ENCODE measurements around the gene PRM2.
"Not testable (repeated sequence)": the region's sequence is repeated elsewhere in the genome, so short reads cannot be mapped to it uniquely, and the experiment has no call there.

Gene PRM2

GRCh38 chr16:11306997-11307638 is 30.8 kb upstream of the PRM2 start:
- DNase-seq: no peak

DNA sequence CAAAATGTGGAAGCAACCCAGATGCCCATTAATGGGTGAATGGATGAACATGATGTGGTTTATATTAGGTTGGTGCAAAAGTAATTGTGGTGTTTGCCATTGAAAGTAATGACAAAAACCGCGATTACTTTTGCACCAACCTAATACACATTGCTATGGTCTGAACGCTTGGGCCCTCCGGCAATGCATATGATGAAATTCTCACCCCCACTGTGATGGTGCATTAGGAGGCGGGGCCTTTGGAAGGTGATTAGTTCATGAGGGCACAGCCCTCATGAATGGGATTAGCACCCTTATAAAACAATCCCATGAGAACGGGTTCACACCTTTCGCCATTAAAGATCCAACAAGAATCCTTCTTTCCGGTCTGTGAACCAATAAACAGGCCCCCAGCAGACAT is 30.1 kb upstream of the PRM2 start:
- no peak for DNase-seq

DNA sequence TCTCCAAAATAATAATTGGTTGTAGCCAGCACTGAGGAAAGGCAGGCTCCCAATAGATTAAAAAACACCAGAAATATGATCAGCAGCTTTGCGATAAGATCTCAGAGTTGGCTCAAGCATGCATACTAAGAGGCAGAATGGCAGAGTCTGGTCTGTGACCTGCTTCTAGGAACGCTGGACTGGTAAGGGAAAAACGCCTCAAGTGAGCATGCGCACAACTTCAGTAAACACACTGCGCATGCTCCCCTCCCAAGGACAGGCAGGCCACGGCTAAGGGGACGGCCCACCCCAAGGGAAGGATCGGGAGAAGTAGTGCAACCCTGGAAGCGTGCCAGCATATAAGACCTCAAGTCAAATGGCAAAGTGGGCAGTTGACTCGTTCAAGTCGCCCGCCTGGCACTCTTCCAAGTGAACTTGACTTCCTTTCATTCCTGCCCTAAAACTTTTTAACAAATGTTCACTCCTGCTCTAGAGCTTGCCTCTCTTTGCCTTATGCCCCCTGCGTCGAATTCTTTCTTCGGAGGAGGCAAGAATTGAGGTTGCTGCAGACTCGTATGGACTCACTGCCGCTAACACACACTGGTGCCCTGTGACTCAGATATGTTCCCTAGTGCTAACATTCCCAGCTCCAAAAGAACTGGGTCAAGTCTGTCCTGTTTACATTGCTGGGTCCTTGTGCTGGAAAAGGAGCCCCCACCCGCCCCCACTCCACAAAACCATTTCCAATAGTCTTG is 27.3 kb upstream of the PRM2 start:
- no peak for DNase-seq

DNA sequence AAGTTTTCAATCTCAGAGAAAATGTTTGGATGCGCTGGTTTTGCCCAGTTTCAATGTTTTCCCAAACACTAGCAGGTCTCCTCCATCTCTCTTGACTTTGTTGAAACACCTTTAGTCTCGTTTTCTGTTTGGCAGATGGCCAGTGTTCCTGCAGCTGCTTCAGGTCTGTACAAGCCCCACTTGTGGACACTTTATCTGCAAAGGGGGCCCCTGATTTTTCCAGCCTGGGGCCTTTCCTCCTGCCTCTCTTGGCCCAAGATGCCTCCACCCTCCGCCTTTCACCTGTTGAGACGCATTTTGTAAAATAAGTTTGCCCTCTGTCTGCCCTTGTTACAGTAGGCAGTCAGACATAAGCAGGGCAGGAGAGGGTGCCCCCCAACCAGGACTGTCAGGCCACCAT is 26.7 kb upstream of the PRM2 start:
- no peak for DNase-seq

- DNase-seq: no peak
These were observed 25.6 kb upstream of the PRM2 start for GRCh38 chr16:11301645-11302501.

DNA sequence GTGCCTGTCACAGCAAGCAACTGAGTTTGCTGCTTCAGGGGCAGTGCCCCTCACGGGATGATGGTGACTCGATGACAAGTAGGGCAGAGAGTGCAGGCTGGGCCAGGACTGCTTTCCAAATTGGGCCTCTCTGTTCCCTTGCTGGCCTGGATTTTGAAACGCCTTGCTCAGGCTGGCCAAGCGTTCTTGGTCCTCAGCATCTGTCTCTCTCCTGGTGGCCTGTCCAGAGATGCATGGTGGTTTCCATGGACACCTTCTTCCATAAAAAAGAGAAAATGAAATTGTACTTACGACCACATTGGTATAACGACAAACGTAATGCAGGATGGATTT is 24.2 kb upstream of the PRM2 start:
- DNase-seq: no peak

- no peak for DNase-seq
These were observed 23.7 kb upstream of the PRM2 start for GRCh38 chr16:11299865-11300559.

GRCh38 chr16:11298950-11299547 is 22.8 kb upstream of the PRM2 start:
- DNase-seq: not testable (repeated sequence)

DNA sequence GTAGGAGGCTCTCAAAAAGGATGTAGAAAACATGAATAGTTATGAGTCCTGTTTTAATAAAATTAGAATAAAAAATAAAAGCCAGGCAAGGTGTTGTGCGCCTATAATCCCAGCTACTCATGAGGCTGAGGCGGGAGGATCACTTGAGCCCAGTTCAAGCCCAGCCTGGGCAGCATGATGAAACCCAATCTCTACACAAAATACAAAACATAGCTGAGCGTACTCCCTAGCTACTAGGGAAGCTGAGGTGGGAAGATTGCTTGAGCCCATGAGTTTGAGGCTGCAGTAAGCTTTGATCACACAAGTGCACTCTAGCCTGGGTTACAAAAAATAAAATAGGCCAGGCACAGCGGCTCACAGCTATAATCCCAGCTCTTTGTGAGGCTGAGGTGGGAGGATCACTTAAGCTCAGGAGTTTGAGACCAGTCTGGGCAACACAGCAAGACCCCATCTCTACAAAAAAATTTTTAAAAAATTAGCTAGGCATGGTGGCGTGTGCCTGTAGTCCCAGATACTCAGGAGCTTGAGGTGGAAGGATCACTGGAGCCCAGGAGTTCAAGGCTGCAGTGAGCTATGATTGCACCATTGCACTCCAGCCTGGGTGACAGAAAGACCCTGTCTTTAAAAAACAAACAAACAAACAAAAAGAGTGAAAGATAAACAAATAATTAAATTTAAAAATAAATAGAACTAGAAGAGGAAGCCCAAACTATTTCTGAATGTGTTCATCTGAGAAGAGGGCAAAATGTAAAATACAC is 22.0 kb upstream of the PRM2 start:
- no peak for DNase-seq

DNA sequence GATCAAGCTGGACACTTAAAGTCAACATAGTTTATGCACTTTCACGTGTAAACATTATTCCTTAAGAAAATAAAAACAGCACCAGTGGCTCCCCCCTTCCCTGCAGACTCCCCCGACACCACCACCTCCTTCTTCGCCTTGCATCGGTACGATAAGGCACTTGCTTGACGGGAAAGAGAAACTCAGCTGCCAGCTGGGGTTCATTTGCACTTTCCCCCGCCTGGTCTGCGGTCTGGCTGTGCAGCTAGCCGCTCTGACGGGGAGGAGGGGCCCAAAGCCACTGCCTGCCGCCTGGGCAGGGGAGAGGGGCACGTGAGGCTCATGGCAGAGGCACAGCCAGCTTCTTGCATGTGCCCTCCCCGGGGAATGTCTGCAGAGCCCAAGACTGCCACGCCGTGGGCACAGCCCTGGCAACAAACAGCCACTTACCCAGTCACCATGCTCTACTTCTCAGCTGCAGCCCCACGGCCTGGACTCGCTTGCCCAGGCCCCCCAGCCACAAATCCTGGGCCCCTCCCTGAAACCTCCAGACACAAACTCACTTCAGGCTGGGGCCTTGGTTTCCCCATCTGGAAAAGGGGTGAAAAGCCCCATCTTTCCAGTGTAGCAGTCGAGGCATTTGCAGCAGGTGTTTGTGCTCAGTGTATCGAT is 21.3 kb upstream of the PRM2 start:
- peak; percentile 70 for DNase-seq

GRCh38 chr16:11296706-11297491 is 20.6 kb upstream of the PRM2 start:
- DNase-seq: no peak

- DNase-seq: no peak
These were observed 20.0 kb upstream of the PRM2 start for GRCh38 chr16:11296351-11296705.

DNA sequence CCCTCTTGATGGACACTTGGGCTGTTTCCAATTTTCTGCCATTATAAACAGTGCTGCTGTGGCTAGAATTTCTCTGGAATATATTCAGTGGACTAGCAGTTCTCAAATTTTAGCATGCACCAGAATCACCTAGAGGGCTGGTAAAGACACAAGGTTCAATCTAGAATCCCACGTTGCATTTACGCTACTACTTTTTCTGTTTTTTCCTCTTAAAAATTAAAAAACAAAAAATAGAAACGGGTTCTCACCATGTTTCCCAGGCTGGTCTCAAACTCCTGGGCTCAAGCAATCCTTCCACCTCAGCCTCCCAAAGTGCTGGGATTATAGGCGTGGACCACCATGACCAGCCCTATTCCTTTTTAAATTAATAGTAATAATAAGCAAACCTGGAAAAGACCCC is 19.4 kb upstream of the PRM2 start:
- no peak for DNase-seq

GRCh38 chr16:11292076-11292748 is 15.9 kb upstream of the PRM2 start:
- no peak for DNase-seq

GRCh38 chr16:11291091-11291703 is 14.9 kb upstream of the PRM2 start:
- DNase-seq: no peak

GRCh38 chr16:11290102-11290893 is 14.0 kb upstream of the PRM2 start:
- DNase-seq: no peak

GRCh38 chr16:11289696-11290095 is 13.4 kb upstream of the PRM2 start:
- not testable (repeated sequence) for DNase-seq

DNA sequence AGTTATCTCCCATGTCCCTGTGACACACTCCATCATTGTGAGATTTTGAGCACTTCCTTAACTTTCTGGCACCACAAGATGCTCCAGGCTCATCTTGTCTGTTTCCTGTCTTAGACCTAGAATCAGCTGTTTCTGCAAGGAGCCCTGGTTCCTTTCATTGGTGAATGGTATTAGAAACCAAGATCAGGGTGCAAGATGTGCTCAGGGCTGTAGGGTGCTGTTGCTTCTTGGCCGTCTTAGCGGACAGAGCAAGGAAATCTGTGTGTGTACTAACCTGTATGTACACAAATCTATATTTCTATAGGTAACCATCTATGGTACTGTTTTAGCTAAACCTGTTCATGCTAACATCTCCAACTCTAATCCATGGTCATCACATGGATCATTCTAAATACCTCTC is 12.9 kb upstream of the PRM2 start:
- no peak for DNase-seq

GRCh38 chr16:11285842-11286241 is 9.6 kb upstream of the PRM2 start:
- no peak for DNase-seq
